ENCODE results near the gene ATP6AP1. TPM values are rescaled to one million over a fixed set of nuclear protein-coding genes. Genes with fewer than 3 reads are reported as not detected.

The ATP6AP1 gene
- total and polyA plus RNA-seq, 10 of the 15 experiments (the other 5 are each of a cell fraction or from before 2014, with no cell fraction given) = 4.5 to 56.4 (median 32.0) TPM

DNA sequence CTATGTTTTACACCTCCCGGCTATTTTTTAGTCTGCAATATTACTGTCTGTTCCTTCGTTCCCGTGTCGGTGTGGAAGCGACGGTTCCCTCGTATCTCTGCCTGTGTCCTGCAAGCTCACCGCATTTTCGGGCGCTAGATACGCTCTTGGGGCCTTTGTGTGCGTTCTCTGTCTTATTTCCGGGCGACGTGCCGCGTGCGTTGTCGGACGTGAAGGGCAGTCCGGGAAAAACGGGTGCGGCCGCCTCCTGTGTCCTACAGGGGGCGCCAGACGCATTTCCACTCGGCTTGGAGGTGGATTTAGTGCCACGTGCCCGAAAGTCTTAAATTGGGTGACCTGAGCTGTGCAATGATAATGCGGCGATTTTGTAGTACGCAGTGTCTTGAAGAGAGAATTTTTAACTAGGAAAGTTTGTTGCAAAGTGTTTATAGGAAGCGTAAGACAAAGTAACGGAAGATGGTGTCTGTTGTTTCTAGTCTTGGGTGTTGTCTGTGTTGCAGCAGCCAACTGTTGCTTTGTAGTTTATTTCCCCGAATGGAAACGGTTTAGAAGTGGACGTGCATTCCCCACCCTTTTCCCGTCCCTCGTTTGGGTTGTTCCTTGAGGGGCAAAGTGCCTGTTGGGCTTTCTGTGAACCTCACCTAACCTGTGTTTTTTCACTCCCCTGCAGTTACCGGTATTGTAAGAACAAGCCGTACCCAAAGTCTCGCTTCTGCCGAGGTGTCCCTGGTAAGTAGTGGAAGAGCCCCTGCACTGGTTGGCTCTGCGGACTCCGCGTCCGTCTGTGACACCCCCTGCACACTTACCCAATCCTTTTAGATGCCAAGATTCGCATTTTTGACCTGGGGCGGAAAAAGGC lies 29.6 kb upstream of the ATP6AP1 start (continued):
- TF ChIP-seq, protein P1, sequence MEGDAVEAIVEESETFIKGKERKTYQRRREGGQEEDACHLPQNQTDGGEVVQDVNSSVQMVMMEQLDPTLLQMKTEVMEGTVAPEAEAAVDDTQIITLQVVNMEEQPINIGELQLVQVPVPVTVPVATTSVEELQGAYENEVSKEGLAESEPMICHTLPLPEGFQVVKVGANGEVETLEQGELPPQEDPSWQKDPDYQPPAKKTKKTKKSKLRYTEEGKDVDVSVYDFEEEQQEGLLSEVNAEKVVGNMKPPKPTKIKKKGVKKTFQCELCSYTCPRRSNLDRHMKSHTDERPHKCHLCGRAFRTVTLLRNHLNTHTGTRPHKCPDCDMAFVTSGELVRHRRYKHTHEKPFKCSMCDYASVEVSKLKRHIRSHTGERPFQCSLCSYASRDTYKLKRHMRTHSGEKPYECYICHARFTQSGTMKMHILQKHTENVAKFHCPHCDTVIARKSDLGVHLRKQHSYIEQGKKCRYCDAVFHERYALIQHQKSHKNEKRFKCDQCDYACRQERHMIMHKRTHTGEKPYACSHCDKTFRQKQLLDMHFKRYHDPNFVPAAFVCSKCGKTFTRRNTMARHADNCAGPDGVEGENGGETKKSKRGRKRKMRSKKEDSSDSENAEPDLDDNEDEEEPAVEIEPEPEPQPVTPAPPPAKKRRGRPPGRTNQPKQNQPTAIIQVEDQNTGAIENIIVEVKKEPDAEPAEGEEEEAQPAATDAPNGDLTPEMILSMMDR (IDR thresholded peaks at IDR 0.05 in 2 of 3, conservative IDR thresholded peaks at IDR 0.05 in 1 of 3; ENCODE audit: control insufficient read depth in 2 of 3, extremely low read depth in 1 of 3, insufficient read depth in 1 of 3, low read depth in 3 of 3, low read length in 3 of 3) = peak; percentile 71 to 78 (median 73)
- peak; percentile 81 for TF ChIP-seq HDAC6 (IDR thresholded peaks at IDR 0.05; ENCODE audit: unreplicated experiment)
- TF ChIP-seq, protein P2, sequence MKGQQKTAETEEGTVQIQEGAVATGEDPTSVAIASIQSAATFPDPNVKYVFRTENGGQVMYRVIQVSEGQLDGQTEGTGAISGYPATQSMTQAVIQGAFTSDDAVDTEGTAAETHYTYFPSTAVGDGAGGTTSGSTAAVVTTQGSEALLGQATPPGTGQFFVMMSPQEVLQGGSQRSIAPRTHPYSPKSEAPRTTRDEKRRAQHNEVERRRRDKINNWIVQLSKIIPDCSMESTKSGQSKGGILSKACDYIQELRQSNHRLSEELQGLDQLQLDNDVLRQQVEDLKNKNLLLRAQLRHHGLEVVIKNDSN (IDR thresholded peaks at IDR 0.05; ENCODE audit: borderline replicate concordance, extremely low read length, insufficient read depth, low read depth, low read length) = peak; percentile 50

DNA sequence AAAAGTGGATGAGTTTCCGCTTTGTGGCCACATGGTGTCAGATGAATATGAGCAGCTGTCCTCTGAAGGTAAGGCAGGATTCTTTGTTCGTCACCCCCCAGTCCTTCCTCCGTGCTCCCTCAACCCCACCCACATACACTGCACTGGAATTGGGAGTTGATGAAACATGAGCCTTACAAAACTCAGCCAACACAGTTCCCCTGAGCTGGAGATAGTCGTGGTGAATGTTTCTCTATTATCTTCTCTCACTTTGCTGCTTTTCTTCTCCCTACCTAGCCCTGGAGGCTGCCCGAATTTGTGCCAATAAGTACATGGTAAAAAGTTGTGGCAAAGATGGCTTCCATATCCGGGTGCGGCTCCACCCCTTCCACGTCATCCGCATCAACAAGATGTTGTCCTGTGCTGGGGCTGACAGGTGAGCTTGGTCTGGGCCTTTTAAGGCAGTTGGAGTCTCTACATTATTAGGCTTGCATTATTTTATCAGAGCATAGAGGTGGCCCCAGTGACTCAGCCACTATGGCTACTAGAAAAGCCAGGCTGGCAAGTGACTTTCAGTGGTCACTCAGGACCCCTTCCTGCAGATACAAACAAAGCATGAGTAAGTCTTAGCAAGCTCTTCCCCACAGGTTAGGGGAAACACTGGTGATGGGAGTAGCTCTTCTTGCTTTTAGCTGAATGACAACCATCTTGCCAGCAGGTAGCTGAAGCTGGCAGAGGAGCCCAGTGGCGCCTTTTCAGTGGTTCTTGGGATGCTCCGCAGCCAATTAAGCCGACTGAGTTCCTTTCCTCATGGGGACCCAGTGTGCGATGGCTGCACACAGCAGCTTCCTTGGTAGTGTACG lies 28.7 kb upstream of the ATP6AP1 start:
- ChIA-PET POLR2A (interaction anchor here (0.6 to 3.8 kb wide), 5 partner anchors 12 to 119 kb away, joined by 3 to 22 read pairs (median 6); partner anchors contain the start of genes ATP6AP1, FAM3A and TAFAZZIN), CTCF (interaction anchor here (1.2 to 3.0 kb wide), 6 partner anchors 11 to 134 kb away, joined by 5 to 23 read pairs (median 10); partner anchors contain the start of genes FLNA and TAFAZZIN), SMC1A (ENCODE audit: uncharacterized antibody, unreplicated experiment) (interaction anchor here (0.7 to 2.5 kb wide), 2 partner anchors 12 to 127 kb away, joined by 4 to 7 read pairs; no protein-coding TSS in a partner anchor), RAD21 (ENCODE audit: unreplicated experiment) (interaction anchor here (1.1 to 1.9 kb wide), 2 partner anchors 13 to 26 kb away, joined by 4 to 5 read pairs; no protein-coding TSS in a partner anchor)
- peaks cover 5% of the 10 kb centered on the region; the same call in 1 of the 2 replicates for H4K20me1 ChIP-seq (ENCODE audit: control insufficient read depth, insufficient read depth)
- peaks cover 3% of the 10 kb centered on the region; the same call in 1 of the 2 replicates for H3K4me1 ChIP-seq (ENCODE audit: control insufficient read depth, insufficient read depth, low read length)
- H2AFZ ChIP-seq (ENCODE audit: control insufficient read depth, low read depth, low read length) = no peak overlapping the region
- H3K4me3 ChIP-seq = peak overlapping the region; percentile 73
- intact Hi-C loops (cut with micrococcal nuclease; ENCODE audit: unreplicated experiment) = loop anchor here (5.0 kb wide), 1 partner anchor 38 kb away; the partner anchor contains the start of gene GDI1
- FAIRE-seq = no peak
- H3K9me3 ChIP-seq (replicated peaks; ENCODE audit: control insufficient read depth, insufficient read depth, low read length) = no peaks in the 10 kb centered on the region; the same call in 2 of the 3 replicates
- 28% methylated on average over 14 of the region's 14 CpGs for WGBS (ENCODE audit: insufficient coverage, insufficient replicate concordance, low lambda C conversion rate, missing lambda C conversion rate)
- peak overlapping the region; percentile 97 for H3K27ac ChIP-seq (ENCODE audit: control insufficient read depth, insufficient read depth)
- in situ Hi-C loops (cut with MboI) = no loop called here
- no TSS peak for BruUV-seq (replicated peaks)
- H3K4me2 ChIP-seq (ENCODE audit: control insufficient read depth, insufficient read depth) = peak overlapping the region; percentile 82
- DNase-seq (ENCODE audit: low read depth, low spot score) = no peak
- ATAC-seq = no peak
- peak overlapping the region; percentile 99 for H3K9ac ChIP-seq (ENCODE audit: control insufficient read depth, insufficient read depth, low read length)
- H3K36me3 ChIP-seq (ENCODE audit: control insufficient read depth in 2 of 2, insufficient read depth in 2 of 2, low read length in 1 of 2) = peaks cover 10 to 12% of the 10 kb centered on the region in 2 experiments
- H3K27me3 ChIP-seq (replicated peaks in 1 of 2; ENCODE audit: control insufficient read depth in 2 of 2, insufficient read depth in 2 of 2, low read length in 1 of 2) = no peaks in the 10 kb centered on the region
- peaks cover 29% of the 10 kb centered on the region for H3K79me2 ChIP-seq (ENCODE audit: control insufficient read depth, insufficient read depth, low read length)
- no peak for TF ChIP-seq MTA3 (IDR thresholded peaks at IDR 0.05; ENCODE audit: borderline replicate concordance, low read length)
- TF ChIP-seq RB1 (IDR thresholded peaks at IDR 0.05; ENCODE audit: borderline replicate concordance) = no peak
- TF ChIP-seq SP1 (IDR thresholded peaks at IDR 0.05; ENCODE audit: low read depth, low read length) = no peak
- TF ChIP-seq HCFC1 (IDR thresholded peaks at IDR 0.05; ENCODE audit: low read length) = no peak
- TF ChIP-seq, protein P3, sequence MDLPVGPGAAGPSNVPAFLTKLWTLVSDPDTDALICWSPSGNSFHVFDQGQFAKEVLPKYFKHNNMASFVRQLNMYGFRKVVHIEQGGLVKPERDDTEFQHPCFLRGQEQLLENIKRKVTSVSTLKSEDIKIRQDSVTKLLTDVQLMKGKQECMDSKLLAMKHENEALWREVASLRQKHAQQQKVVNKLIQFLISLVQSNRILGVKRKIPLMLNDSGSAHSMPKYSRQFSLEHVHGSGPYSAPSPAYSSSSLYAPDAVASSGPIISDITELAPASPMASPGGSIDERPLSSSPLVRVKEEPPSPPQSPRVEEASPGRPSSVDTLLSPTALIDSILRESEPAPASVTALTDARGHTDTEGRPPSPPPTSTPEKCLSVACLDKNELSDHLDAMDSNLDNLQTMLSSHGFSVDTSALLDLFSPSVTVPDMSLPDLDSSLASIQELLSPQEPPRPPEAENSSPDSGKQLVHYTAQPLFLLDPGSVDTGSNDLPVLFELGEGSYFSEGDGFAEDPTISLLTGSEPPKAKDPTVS (IDR thresholded peaks at IDR 0.05; ENCODE audit: low read depth, low read length) = no peak
- TF ChIP-seq ZNF24 (IDR thresholded peaks at IDR 0.05) = no peak
- no peak for TF ChIP-seq ASH2L (IDR thresholded peaks at IDR 0.05; ENCODE audit: borderline replicate concordance, low read depth)
- TF ChIP-seq, protein P4, sequence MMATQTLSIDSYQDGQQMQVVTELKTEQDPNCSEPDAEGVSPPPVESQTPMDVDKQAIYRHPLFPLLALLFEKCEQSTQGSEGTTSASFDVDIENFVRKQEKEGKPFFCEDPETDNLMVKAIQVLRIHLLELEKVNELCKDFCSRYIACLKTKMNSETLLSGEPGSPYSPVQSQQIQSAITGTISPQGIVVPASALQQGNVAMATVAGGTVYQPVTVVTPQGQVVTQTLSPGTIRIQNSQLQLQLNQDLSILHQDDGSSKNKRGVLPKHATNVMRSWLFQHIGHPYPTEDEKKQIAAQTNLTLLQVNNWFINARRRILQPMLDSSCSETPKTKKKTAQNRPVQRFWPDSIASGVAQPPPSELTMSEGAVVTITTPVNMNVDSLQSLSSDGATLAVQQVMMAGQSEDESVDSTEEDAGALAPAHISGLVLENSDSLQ (IDR thresholded peaks at IDR 0.05) = no peak
- TF ChIP-seq TCF3 (IDR thresholded peaks at IDR 0.05; ENCODE audit: borderline replicate concordance, insufficient read depth, low read depth, low read length) = 0 out of 2 replicates have a peak, but pooled peaks have one; percentile 2

All from GM12878 (cell line).